Limb (tissue), 2 donors: Measurements from ENCODE around the gene BPIFB2.

ENCODE experiments used
- DNase-seq, 2 donors: peaks; one replicate each; pipeline ENCODE4 v3.0.0-alpha.2; 2016; ENCODE audit errors: extremely low spot score in 2 of 2

The BPIFB2 gene

GRCh38 chr20:33067806-33068205 lies 60.3 kb downstream of the BPIFB2 start:
- DNase-seq: no peak

DNA sequence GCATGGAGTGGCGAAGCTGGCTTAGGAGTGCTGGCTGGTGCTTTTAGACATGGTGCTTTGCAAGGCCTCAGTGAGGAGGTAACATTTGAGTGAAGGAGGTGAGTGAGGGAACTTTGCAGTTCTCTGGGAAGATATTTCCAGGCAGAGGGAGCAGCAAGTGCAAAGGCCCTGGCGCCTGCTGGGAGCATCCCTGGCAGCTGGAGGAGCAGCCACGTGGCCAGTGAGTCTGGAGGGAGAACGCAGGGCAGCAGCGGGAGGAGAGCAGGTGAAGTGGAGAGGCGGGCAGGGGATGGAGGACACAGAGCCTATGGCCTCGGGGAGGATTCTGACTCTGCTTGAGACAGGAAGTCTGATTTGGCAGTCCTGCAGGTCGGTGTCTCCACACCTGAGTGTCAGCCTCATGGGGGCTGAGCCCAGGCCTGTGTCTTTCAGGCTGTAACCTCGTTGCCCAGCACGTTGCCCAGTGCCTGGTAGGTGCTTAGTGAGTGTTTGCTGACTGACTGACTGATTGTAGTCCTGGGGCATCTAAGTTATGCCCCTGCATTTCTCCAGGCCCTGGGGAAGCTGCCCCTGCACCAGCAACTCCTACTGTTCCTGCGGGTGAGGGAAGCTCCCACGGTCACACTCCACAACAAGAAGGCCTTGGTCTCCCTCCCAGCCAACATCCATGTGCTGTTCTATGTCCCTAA lies 60.9 kb downstream of the BPIFB2 start:
- DNase-seq: no peak

GRCh38 chr20:33069673-33070072 lies 62.2 kb downstream of the BPIFB2 start:
- no peak for DNase-seq

- no peak for DNase-seq
These were observed 62.9 kb downstream of the BPIFB2 start for GRCh38 chr20:33070111-33071053.

- no peak for DNase-seq
These were observed 63.7 kb downstream of the BPIFB2 start for GRCh38 chr20:33071198-33071597.

DNA sequence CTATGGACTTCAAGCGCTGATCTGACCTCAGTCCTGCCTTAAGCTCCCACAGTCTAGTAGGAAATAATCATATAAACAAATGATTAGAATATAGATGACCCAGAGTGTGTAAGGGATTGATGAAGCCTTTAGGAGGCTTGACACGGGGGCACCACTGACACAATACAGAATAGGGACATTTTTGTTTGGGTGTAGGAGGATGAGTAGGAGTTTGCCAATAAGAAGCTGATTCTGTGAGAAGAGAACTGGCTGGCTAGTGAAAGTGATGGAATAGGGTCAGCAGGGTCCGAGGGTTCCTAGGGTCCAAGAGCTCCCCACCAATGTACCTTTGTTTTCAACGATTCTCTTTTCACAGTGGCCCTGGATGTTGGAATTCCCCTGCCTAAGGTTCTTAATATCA lies 64.9 kb downstream of the BPIFB2 start:
- DNase-seq: no peak

DNA sequence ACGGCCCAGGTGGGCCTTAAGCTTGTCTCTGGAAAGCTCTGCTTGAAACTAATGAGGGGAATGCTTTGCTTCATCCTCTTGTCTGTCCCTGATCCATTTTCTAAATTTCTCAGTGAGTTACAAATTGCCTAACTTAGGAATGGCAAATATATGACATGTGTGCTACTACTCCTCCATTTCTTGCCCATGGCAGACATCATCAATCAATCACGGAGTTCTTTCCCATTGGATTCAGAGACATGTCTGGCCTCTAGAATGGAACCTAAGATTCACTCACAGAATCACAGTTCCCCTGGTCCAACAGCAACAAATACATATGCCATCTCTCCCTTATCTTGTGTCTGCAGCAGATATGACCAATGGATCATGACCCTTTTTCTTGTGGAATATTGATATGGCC lies 65.3 kb downstream of the BPIFB2 start:
- no peak for DNase-seq
